Caco-2 (cell line): ENCODE measurements around the gene ALDH1A1. TPM values are rescaled to one million over a fixed set of nuclear protein-coding genes. Genes with fewer than 3 reads are reported as not detected.

Experiments used
- BruUV-seq: library from RNA; stranded (reverse); fragments of 400-500 nt; replicated peaks from 2 replicates; lab custom pipeline; 2021; lab: Mats Ljungman, UMichigan
- CTCF ChIA-PET: fragments of 300-600 bp; sonication (Branson Sonifier 250); formaldehyde crosslinking; loops from one replicate; lab custom pipeline; 2022; ENCODE audit warnings: antibody characterized with exemption; lab: Charles Lee
- POLR2A ChIA-PET: fragments of 300-600 bp; sonication (Branson Sonifier 250); formaldehyde crosslinking; loops from one replicate; lab custom pipeline; 2022; ENCODE audit warnings: antibody characterized with exemption; lab: Charles Lee
- DNase-seq, 2 experiments: peaks; one replicate each; pipeline versions ENCODE4 v3.0.0 to v3.0.0-alpha.2; 2020 to 2022
- H3K27me3 ChIP-seq: replicated peaks from 2 replicates; pipeline ENCODE4 v1.6.0; 2011; ENCODE audit warnings: low read length; ENCODE audit not compliant: control insufficient read depth, insufficient read depth
- H3K36me3 ChIP-seq: 2 replicates; pipeline ENCODE4 v1.5.1; 2011; ENCODE audit warnings: low read length; ENCODE audit not compliant: control insufficient read depth, insufficient read depth
- H3K4me1 ChIP-seq: fragments of 250-450 bp; sonication (Bioruptor Pico); 2 replicates; pipeline ENCODE4 v1.5.1; 2020; ENCODE audit warnings: mild to moderate bottlenecking
- H3K4me3 ChIP-seq: 2 replicates; pipeline ENCODE4 v1.5.1; 2011; ENCODE audit warnings: low read depth, mild to moderate bottlenecking, control low read depth, low read length
- H3K9me3 ChIP-seq: fragments of 250-450 bp; sonication (Bioruptor Pico); 2 replicates; pipeline ENCODE4 v1.5.1; 2020; ENCODE audit warnings: mild to moderate bottlenecking, moderate library complexity
- H3K27ac Mint-ChIP-seq: one replicate; pipeline ENCODE4 v1.8.0; 2022; ENCODE audit warnings: mixed read lengths; ENCODE audit not compliant: unreplicated experiment
- H3K27me3 Mint-ChIP-seq: one replicate; pipeline ENCODE4 v1.8.0; 2022; ENCODE audit warnings: mixed read lengths; ENCODE audit not compliant: insufficient read depth, unreplicated experiment
- H3K36me3 Mint-ChIP-seq: one replicate; pipeline ENCODE4 v1.8.0; 2022; ENCODE audit warnings: mild to moderate bottlenecking, mixed read lengths; ENCODE audit not compliant: insufficient read depth, unreplicated experiment
- H3K4me1 Mint-ChIP-seq: one replicate; pipeline ENCODE4 v1.8.0; 2022; ENCODE audit warnings: low read depth, mixed read lengths; ENCODE audit not compliant: unreplicated experiment
- H3K4me3 Mint-ChIP-seq: one replicate; pipeline ENCODE4 v1.8.0; 2022; ENCODE audit warnings: mild to moderate bottlenecking, moderate library complexity, mixed read lengths; ENCODE audit not compliant: unreplicated experiment
- H3K9me3 Mint-ChIP-seq: one replicate; pipeline ENCODE4 v1.8.0; 2022; ENCODE audit warnings: mixed read lengths; ENCODE audit not compliant: unreplicated experiment
- CTCF ChIP-seq, 2 experiments: fragments of 200-600 bp in 1 of 2; IDR thresholded peaks; 1 replicate in 1 of 2; 2 replicates in 1 of 2; pipeline versions ENCODE4 v1.5.1 to v1.8.0; 2011 to 2022; ENCODE audit warnings: antibody characterized with exemption in 1 of 2, control low read depth in 1 of 2, inconsistent platforms in 1 of 2, low read depth in 1 of 2, low read length in 1 of 2, mild to moderate bottlenecking in 1 of 2, moderate library complexity in 1 of 2; ENCODE audit not compliant: insufficient read depth in 1 of 2, severe bottlenecking in 1 of 2, unreplicated experiment in 1 of 2
- intact Hi-C: fragments of 100-400 bp; cut with micrococcal nuclease; formaldehyde crosslinking; loops from one replicate; pipeline ENCODE4 v1.10.0; 2022; ENCODE audit not compliant: unreplicated experiment
- total RNA-seq: library from RNA; stranded (reverse); gene quantifications from 2 replicates; pipeline ENCODE4 v1.2.3, GENCODE V29; 2022

Gene ALDH1A1
- total RNA-seq, 1 experiment from 2014 or later = 119 TPM

GRCh38 chr9:72925891-72926290 lies 27.0 kb downstream of the ALDH1A1 start:
- Histone ChIP-seq H3K27me3 (no peaks in the 10 kb centered on the region), H3K4me3 (no peak overlapping the region), H3K36me3 (no peaks in the 10 kb centered on the region), H3K9me3 (no peaks in the 10 kb centered on the region), H3K4me1 (no peaks in the 10 kb centered on the region)
- CTCF ChIA-PET = no interaction called here
- no TSS peak for BruUV-seq
- H3K9me3 Mint-ChIP-seq = no peaks in the 10 kb centered on the region
- DNase-seq = no peak
- no peak overlapping the region for H3K4me3 Mint-ChIP-seq
- intact Hi-C loops = no loop called here
- POLR2A ChIA-PET = no interaction called here
- TF ChIP-seq CTCF (IDR thresholded peaks at IDR 0.05; ENCODE audit: insufficient read depth in 1 of 2, low read depth in 1 of 2, low read length in 1 of 2, severe bottlenecking in 1 of 2, unreplicated experiment in 1 of 2) = no peak
- H3K36me3 Mint-ChIP-seq = peaks cover 17% of the 10 kb centered on the region
- no peaks in the 10 kb centered on the region for H3K27me3 Mint-ChIP-seq
- no peak overlapping the region for H3K27ac Mint-ChIP-seq
- H3K4me1 Mint-ChIP-seq = no peaks in the 10 kb centered on the region

GRCh38 chr9:72925126-72925789 lies 27.6 kb downstream of the ALDH1A1 start:
- Histone ChIP-seq H3K4me3 (no peak overlapping the region), H3K9me3 (no peaks in the 10 kb centered on the region), H3K4me1 (no peaks in the 10 kb centered on the region), H3K27me3 (no peaks in the 10 kb centered on the region), H3K36me3 (no peaks in the 10 kb centered on the region)
- peaks cover 17% of the 10 kb centered on the region for H3K36me3 Mint-ChIP-seq
- H3K27ac Mint-ChIP-seq = no peak overlapping the region
- BruUV-seq = no TSS peak
- no peak overlapping the region for H3K4me3 Mint-ChIP-seq
- ChIA-PET CTCF (no interaction called here), POLR2A (no interaction called here)
- H3K27me3 Mint-ChIP-seq = no peaks in the 10 kb centered on the region
- H3K4me1 Mint-ChIP-seq = no peaks in the 10 kb centered on the region
- TF ChIP-seq CTCF (IDR thresholded peaks at IDR 0.05; ENCODE audit: insufficient read depth in 1 of 2, low read depth in 1 of 2, low read length in 1 of 2, severe bottlenecking in 1 of 2, unreplicated experiment in 1 of 2) = no peak
- DNase-seq = no peak
- H3K9me3 Mint-ChIP-seq = no peaks in the 10 kb centered on the region
- intact Hi-C loops = no loop called here

GRCh38 chr9:72924154-72924790 lies 28.6 kb downstream of the ALDH1A1 start:
- Mint-ChIP-seq H3K4me3 (no peak overlapping the region), H3K36me3 (peaks cover 19% of the 10 kb centered on the region), H3K9me3 (no peaks in the 10 kb centered on the region), H3K27ac (no peak overlapping the region), H3K4me1 (no peaks in the 10 kb centered on the region), H3K27me3 (no peaks in the 10 kb centered on the region)
- Histone ChIP-seq H3K4me1 (no peaks in the 10 kb centered on the region), H3K27me3 (no peaks in the 10 kb centered on the region), H3K4me3 (no peak overlapping the region), H3K9me3 (no peaks in the 10 kb centered on the region), H3K36me3 (no peaks in the 10 kb centered on the region)
- CTCF ChIA-PET = no interaction called here
- no peak for DNase-seq
- BruUV-seq = no TSS peak
- intact Hi-C loops = no loop called here
- POLR2A ChIA-PET = no interaction called here
- no peak for TF ChIP-seq CTCF (IDR thresholded peaks at IDR 0.05; ENCODE audit: insufficient read depth in 1 of 2, low read depth in 1 of 2, low read length in 1 of 2, severe bottlenecking in 1 of 2, unreplicated experiment in 1 of 2)
